K562 (cell line): ENCODE data around the gene CLIC1. TPM values are rescaled to one million over a fixed set of nuclear protein-coding genes. Genes with fewer than 3 reads are reported as not detected.

Experiments used
- CTCF ChIP-seq, 3 experiments: IDR thresholded peaks in 2 of 3; conservative IDR thresholded peaks in 1 of 3; 2 replicates each; pipeline ENCODE4 v1.5.1; 2011 to 2012; ENCODE audit warnings: low read length in 3 of 3, mild to moderate bottlenecking in 3 of 3, control low read depth in 2 of 3, improper control_type of control experiment in 1 of 3, inconsistent platforms in 1 of 3, low read depth in 1 of 3, mixed read lengths in 1 of 3, moderate library complexity in 1 of 3; ENCODE audit not compliant: insufficient read depth in 2 of 3
- E2F8 ChIP-seq: fragments of 450-650 bp; IDR thresholded peaks from 2 replicates; pipeline ENCODE4 v1.7.1; 2018; ENCODE audit warnings: mild to moderate bottlenecking, low read depth; ENCODE audit not compliant: partially characterized antibody
- EZH2 ChIP-seq: IDR thresholded peaks from 2 replicates; pipeline ENCODE4 v1.6.1; 2012; ENCODE audit warnings: low read depth, mild to moderate bottlenecking, inconsistent platforms, low read length, borderline replicate concordance
- ILF3 ChIP-seq: fragments of 450-650 bp; IDR thresholded peaks from 2 replicates; pipeline ENCODE4 v1.6.1; 2018; ENCODE audit warnings: antibody characterized with exemption, mild to moderate bottlenecking, moderate library complexity, borderline replicate concordance
- MAX ChIP-seq: sonication (generic); formaldehyde crosslinking; IDR thresholded peaks from 2 replicates; pipeline ENCODE4 v1.9.0; 2022; ENCODE audit warnings: mild to moderate bottlenecking, missing genetic modification reagents
- MYNN ChIP-seq, 2 experiments: sonication (generic); formaldehyde crosslinking in 1 of 2; IDR thresholded peaks; 2 replicates each; pipeline versions ENCODE4 v1.5.0 to v1.6.1; 2016 to 2020; ENCODE audit warnings: antibody characterized with exemption in 1 of 2, missing genetic modification reagents in 1 of 2
- NFRKB ChIP-seq: fragments of 450-650 bp; IDR thresholded peaks from 2 replicates; pipeline ENCODE4 v1.6.1; 2016; ENCODE audit warnings: low read depth
- PATZ1 ChIP-seq: fragments of 250-450 bp; sonication (Bioruptor Pico); IDR thresholded peaks from 2 replicates; pipeline ENCODE4 v1.5.0; 2020; ENCODE audit warnings: mild to moderate bottlenecking, borderline replicate concordance
- PHF21A ChIP-seq: fragments of 450-650 bp; IDR thresholded peaks from 2 replicates; pipeline ENCODE4 v1.6.1; 2017; ENCODE audit warnings: low read depth, borderline replicate concordance
- RFX5 ChIP-seq: IDR thresholded peaks from 2 replicates; pipeline ENCODE4 v1.6.1; 2011; ENCODE audit warnings: low read depth, mild to moderate bottlenecking, improper control_type of control experiment, low read length
- RUNX1 ChIP-seq: sonication (generic); IDR thresholded peaks from 2 replicates; pipeline ENCODE4 v1.6.1; 2016; ENCODE audit warnings: antibody characterized with exemption, low read depth
- SAFB ChIP-seq: fragments of 200-400 bp; formaldehyde crosslinking; IDR thresholded peaks from 2 replicates; pipeline ENCODE4 v1.6.1; 2017; ENCODE audit warnings: low read depth, low read length, borderline replicate concordance
- SIRT6 ChIP-seq: IDR thresholded peaks from one replicate; pipeline ENCODE4 v1.6.1; 2012; ENCODE audit warnings: low read depth, mild to moderate bottlenecking, control low read depth, inconsistent platforms, low read length, moderate library complexity
- SMARCA5 ChIP-seq: fragments of 450-650 bp; IDR thresholded peaks from 2 replicates; pipeline ENCODE4 v1.6.1; 2016
- TAF9B ChIP-seq: fragments of 450-650 bp; IDR thresholded peaks from 2 replicates; pipeline ENCODE4 v1.6.1; 2018; ENCODE audit warnings: mild to moderate bottlenecking; ENCODE audit not compliant: partially characterized antibody
- TSC22D4 ChIP-seq: fragments of 450-650 bp; IDR thresholded peaks from 2 replicates; pipeline ENCODE4 v1.6.1; 2016; ENCODE audit warnings: missing genetic modification characterization, missing biosample characterization, control low read depth
- YY1 ChIP-seq, 3 experiments: IDR thresholded peaks; 2 replicates each; pipeline ENCODE4 v1.6.1; 2011; ENCODE audit warnings: low read length in 2 of 3, mild to moderate bottlenecking in 2 of 3, moderate library complexity in 2 of 3, borderline replicate concordance in 1 of 3, control low read depth in 1 of 3, low read depth in 1 of 3; ENCODE audit not compliant: insufficient read depth in 3 of 3, insufficient replicate concordance in 2 of 3, control insufficient read depth in 1 of 3, insufficient read length in 1 of 3; ENCODE audit errors: extremely low read depth in 1 of 3
- ZBTB2 ChIP-seq: fragments of 450-650 bp; IDR thresholded peaks from 2 replicates; pipeline ENCODE4 v1.6.1; 2016; ENCODE audit warnings: antibody characterized with exemption
- ZNF12 ChIP-seq: sonication (generic); formaldehyde crosslinking; IDR thresholded peaks from 2 replicates; pipeline ENCODE4 v1.4.0; 2020; ENCODE audit warnings: mild to moderate bottlenecking, missing genetic modification reagents
- ZNF24 ChIP-seq: fragments of 450-650 bp; IDR thresholded peaks from 2 replicates; pipeline ENCODE4 v1.6.1; 2016
- polyA plus RNA-seq, 8 experiments: library from polyadenylated mRNA; depleted of rRNA in 4 of 8; stranded (reverse) in 5 of 8; unstranded in 3 of 8; fragments of >200 nt; fragmentation: Nextera tagmentation in 2 of 8; fragmentation: Illumina TruSeq in 1 of 8; extraction: Ambion mirVana in 2 of 8; extraction: Trizol in 1 of 8; gene quantifications; 2 replicates each; pipeline versions ENCODE4 v1.2.1 to v1.2.3, GENCODE V29; 2011 to 2014; ENCODE audit warnings: inconsistent platforms in 1 of 8, missing spikeins in 1 of 8
- total RNA-seq, 7 experiments: library from RNA; depleted of rRNA in 6 of 7; stranded (reverse); fragments of >200 nt in 6 of 7; fragmentation: Illumina TruSeq in 2 of 7; extraction: Trizol in 2 of 7; gene quantifications; 2 replicates each; pipeline versions ENCODE4 v1.2.1 to v1.2.3, GENCODE V29; 2011 to 2021; ENCODE audit warnings: low replicate concordance in 1 of 7

Gene CLIC1
- total and polyA plus RNA-seq, 9 of the 15 experiments (the other 6 are each of a cell fraction or from before 2014, with no cell fraction given), result 1,267 to 2,419 (median 1,808) TPM

- TF ChIP-seq E2F8 (no peak), MAX (CRISPR knock-in tag) (0 out of 2 replicates have a peak, but pooled peaks have one; percentile 17), TSC22D4 (tag) (no peak), ZNF24 (no peak), EZH2 (no peak), MYNN (IDR thresholded peaks at IDR 0.05) (no peak), MYNN (CRISPR knock-in tag; IDR thresholded peaks at IDR 0.05) (no peak), TAF9B (no peak), SMARCA5 (no peak), PHF21A (no peak), YY1 (IDR thresholded peaks at IDR 0.05; ENCODE audit: borderline replicate concordance in 1 of 3, control insufficient read depth in 1 of 3, extremely low read depth in 1 of 3, insufficient read depth in 3 of 3, insufficient read length in 1 of 3, insufficient replicate concordance in 2 of 3, low read depth in 1 of 3, low read length in 2 of 3) (peak in 1 of 3 experiments; percentile 25), RUNX1 (peak; percentile 27), PATZ1 (no peak), CTCF (IDR thresholded peaks at IDR 0.05 in 2 of 3, conservative IDR thresholded peaks at IDR 0.05 in 1 of 3; ENCODE audit: insufficient read depth in 2 of 3, low read depth in 1 of 3, low read length in 3 of 3) (peak in 2 of 3 experiments; percentile 20 to 23; a peak in 2 of 6 replicates), RFX5 (no peak), NFRKB (no peak), ILF3 (no peak), ZBTB2 (no peak), ZNF12 (CRISPR knock-in tag) (no peak), SIRT6 (no peak), SAFB (no peak)
These were observed 49.0 kb downstream of the CLIC1 start (continued) for GRCh38 chr6:31687321-31687720.
